Esophagus squamous epithelium (tissue), 5 donors: ENCODE results near the gene SNTN. TPM values are rescaled to one million over a fixed set of nuclear protein-coding genes. Genes with fewer than 3 reads are reported as not detected.
A peak's percentile ranks its signal among the peaks of the same experiment; 100 is the strongest.

ENCODE experiments used
- DNase-seq: peaks from one replicate; lab custom pipeline; 2025; lab: John Stamatoyannopoulos, UW
- H3K27ac ChIP-seq, 4 donors: fragments of 200-600 bp; sonication (generic); one replicate each; pipeline ENCODE4 v1.5.1; 2016 to 2019; ENCODE audit warnings: mild to moderate bottlenecking in 1 of 4
- H3K27me3 ChIP-seq, 4 donors: fragments of 200-600 bp; sonication (generic); 1 replicate in 3 of 4; 2 replicates in 1 of 4; pipeline versions ENCODE4 v1.5.1 to v1.6.0; 2017 to 2021; ENCODE audit warnings: antibody characterized with exemption in 1 of 4
- H3K36me3 ChIP-seq, 3 donors: fragments of 200-600 bp; sonication (generic); one replicate each; pipeline ENCODE4 v1.5.1; 2016 to 2019
- H3K4me1 ChIP-seq, 3 donors: fragments of 200-600 bp; sonication (generic); one replicate each; pipeline ENCODE4 v1.5.1; 2017 to 2019
- H3K4me3 ChIP-seq, 4 donors: fragments of 200-600 bp; sonication (generic); 1 replicate in 3 of 4; 2 replicates in 1 of 4; pipeline ENCODE4 v1.5.1; 2016 to 2019; ENCODE audit warnings: mild to moderate bottlenecking in 2 of 4, moderate library complexity in 1 of 4
- H3K9me3 ChIP-seq, 3 donors: fragments of 200-600 bp; sonication (generic); one replicate each; pipeline ENCODE4 v1.5.1; 2016 to 2019
- POLR2A ChIP-seq, 4 donors: fragments of 450-650 bp; IDR thresholded peaks; one replicate each; pipeline ENCODE4 v1.6.1; 2017; ENCODE audit warnings: antibody characterized with exemption in 4 of 4, mild to moderate bottlenecking in 4 of 4, moderate library complexity in 3 of 4
- WGBS, 2 donors: methylation state at CpG; one replicate each; pipeline ENCODE4 v1.1.5; 2018; 5-methylcytosine and 5-hydroxymethylcytosine counted together
- intact Hi-C: fragments of 100-400 bp; cut with DNase I; formaldehyde crosslinking; loops from one replicate; pipeline ENCODE4 v1.15.0; 2022
- total RNA-seq, 4 donors: library from RNA; depleted of rRNA; stranded (reverse); fragments of >200 nt; gene quantifications; one replicate each; pipeline ENCODE4 v1.1.0, GENCODE V29; 2016
- TF ChIP-seq, protein P1 (sequence below), 6 experiments: fragments of 450-650 bp in 4 of 6; fragments of 200-600 bp in 2 of 6; sonication (generic) in 2 of 6; IDR thresholded peaks; one replicate each; pipeline ENCODE4 v1.5.1; 2016 to 2019; ENCODE audit warnings: antibody characterized with exemption in 6 of 6, mild to moderate bottlenecking in 4 of 6, moderate library complexity in 4 of 6
- donor health status: DM: yes; HTN: yes; CAD: no.

The SNTN gene
- total RNA-seq, 4 donors from 2014 or later = not detected

DNA sequence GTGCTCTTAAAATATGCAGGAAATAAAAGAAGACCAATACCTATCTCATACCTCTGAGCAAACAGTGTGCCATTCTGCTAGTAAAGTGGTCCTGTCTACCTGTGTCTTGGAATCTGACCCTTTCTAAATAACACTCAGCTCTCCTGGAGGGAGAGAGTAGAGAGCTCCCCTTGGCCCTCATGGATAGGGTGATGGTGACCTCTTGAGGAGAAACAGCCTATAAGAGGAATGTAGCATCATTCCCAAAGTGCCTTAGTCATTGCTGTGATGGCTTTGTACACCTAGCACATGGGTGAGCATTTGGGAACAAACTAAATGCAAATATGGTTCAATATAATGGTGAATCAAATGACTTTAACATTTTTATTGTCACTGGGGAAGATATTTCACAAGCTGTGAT is 10.0 kb downstream of the SNTN start:
- Histone ChIP-seq H3K4me3 (no peak overlapping the region), H3K27ac (no peak overlapping the region), H3K9me3 (no peaks in the 10 kb centered on the region), H3K27me3 (no peaks in the 10 kb centered on the region), H3K4me1 (no peaks in the 10 kb centered on the region), H3K36me3 (no peaks in the 10 kb centered on the region)
- intact Hi-C loops = no loop called here
- TF ChIP-seq, protein P1, sequence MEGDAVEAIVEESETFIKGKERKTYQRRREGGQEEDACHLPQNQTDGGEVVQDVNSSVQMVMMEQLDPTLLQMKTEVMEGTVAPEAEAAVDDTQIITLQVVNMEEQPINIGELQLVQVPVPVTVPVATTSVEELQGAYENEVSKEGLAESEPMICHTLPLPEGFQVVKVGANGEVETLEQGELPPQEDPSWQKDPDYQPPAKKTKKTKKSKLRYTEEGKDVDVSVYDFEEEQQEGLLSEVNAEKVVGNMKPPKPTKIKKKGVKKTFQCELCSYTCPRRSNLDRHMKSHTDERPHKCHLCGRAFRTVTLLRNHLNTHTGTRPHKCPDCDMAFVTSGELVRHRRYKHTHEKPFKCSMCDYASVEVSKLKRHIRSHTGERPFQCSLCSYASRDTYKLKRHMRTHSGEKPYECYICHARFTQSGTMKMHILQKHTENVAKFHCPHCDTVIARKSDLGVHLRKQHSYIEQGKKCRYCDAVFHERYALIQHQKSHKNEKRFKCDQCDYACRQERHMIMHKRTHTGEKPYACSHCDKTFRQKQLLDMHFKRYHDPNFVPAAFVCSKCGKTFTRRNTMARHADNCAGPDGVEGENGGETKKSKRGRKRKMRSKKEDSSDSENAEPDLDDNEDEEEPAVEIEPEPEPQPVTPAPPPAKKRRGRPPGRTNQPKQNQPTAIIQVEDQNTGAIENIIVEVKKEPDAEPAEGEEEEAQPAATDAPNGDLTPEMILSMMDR (IDR thresholded peaks at IDR 0.05) = peak in 1 of 6 experiments; percentile 30
- TF ChIP-seq POLR2A (IDR thresholded peaks at IDR 0.05) = no peak
- DNase-seq = no peak

DNA sequence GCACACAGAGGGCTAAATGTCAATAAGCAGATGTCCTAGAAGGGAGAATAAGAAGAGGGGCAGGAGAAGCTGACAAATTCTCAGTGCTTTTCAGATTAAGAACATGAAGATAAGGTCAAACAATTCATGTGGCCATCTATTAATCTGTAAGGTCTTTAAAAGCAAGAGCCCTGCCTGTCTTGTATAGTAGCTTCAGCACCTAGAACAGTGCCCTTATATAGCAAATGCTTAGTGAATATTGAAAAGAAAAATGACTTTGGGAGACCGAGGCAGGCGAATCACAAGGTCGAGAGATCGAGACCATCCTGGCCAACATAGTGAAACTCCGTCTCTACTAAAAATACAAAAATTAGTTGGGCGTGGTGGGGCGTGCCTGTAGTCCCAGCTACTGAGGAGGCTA is 18.1 kb downstream of the SNTN start:
- H3K36me3 ChIP-seq = no peaks in the 10 kb centered on the region
- no peak overlapping the region for H3K27ac ChIP-seq
- TF ChIP-seq, protein P1 (IDR thresholded peaks at IDR 0.05) = no peak
- TF ChIP-seq POLR2A (IDR thresholded peaks at IDR 0.05) = no peak
- intact Hi-C loops = no loop called here
- no peaks in the 10 kb centered on the region for H3K27me3 ChIP-seq
- H3K9me3 ChIP-seq = no peaks in the 10 kb centered on the region
- DNase-seq = no peak
- 87 to 94% methylated on average over 7 of the region's 7 CpGs for WGBS, 2 donors
- H3K4me3 ChIP-seq = no peak overlapping the region
- H3K4me1 ChIP-seq = peaks cover 0 to 21% (median 3%) of the 10 kb centered on the region in 3 donors

DNA sequence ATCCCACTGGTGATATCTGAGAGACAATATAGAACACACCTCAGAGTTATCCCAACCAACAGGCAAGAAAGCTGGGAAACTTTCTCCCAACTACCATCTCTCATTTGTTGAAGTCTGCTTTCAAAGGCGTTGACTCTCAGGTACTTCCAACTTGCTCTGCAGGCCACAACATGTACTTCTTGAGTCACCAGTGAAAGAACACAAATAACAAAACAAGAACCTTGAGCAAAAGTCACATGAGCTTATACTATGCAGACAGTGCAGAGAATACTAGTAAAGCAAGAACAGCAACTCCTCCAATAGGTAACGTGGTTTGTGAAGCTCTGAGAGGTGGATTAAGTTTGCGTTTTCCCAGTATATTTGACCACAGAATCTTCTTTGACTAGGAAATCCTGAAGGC is 20.6 kb downstream of the SNTN start:
- Histone ChIP-seq H3K27me3 (no peaks in the 10 kb centered on the region), H3K27ac (peak overlapping the region in 3 of 4 donors; percentile 4 to 65 (median 43)), H3K36me3 (no peaks in the 10 kb centered on the region), H3K4me3 (no peak overlapping the region), H3K4me1 (peaks cover 0 to 21% (median 3%) of the 10 kb centered on the region in 3 donors), H3K9me3 (no peaks in the 10 kb centered on the region)
- no peak for DNase-seq
- intact Hi-C loops = no loop called here
- TF ChIP-seq, protein P1 (IDR thresholded peaks at IDR 0.05) = no peak
- no peak for TF ChIP-seq POLR2A (IDR thresholded peaks at IDR 0.05)
- WGBS, 2 donors = 40 to 57% methylated on average over 3 of the region's 3 CpGs

DNA sequence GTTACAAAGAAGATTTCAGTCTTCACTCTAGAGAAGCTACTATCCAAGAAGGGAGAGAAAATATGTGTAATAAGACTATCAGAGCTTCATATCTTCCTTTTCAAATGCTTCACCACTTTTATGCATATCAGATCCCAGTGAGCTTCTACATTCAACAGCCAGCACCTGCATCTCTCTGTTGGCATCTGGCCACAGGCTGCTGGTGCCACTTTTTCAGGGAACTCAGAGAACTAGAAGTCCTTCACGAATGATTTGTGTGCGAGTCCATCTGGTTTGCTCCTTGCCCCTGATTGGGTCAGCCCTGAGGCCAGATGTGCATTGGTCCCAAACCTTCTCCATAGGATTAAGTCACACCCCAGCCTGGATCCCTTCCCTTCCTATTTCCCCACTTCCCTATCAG is 22.1 kb downstream of the SNTN start:
- TF ChIP-seq, protein P1 (IDR thresholded peaks at IDR 0.05) = no peak
- TF ChIP-seq POLR2A (IDR thresholded peaks at IDR 0.05) = no peak
- no peak for DNase-seq
- no peaks in the 10 kb centered on the region for H3K9me3 ChIP-seq
- no peaks in the 10 kb centered on the region for H3K27me3 ChIP-seq
- intact Hi-C loops = no loop called here
- peaks cover 0 to 21% (median 3%) of the 10 kb centered on the region in 3 donors for H3K4me1 ChIP-seq
- H3K4me3 ChIP-seq = no peak overlapping the region
- no peaks in the 10 kb centered on the region for H3K36me3 ChIP-seq
- H3K27ac ChIP-seq = no peak overlapping the region
- WGBS, 2 donors = 57 to 85% methylated on average over 2 of the region's 2 CpGs

DNA sequence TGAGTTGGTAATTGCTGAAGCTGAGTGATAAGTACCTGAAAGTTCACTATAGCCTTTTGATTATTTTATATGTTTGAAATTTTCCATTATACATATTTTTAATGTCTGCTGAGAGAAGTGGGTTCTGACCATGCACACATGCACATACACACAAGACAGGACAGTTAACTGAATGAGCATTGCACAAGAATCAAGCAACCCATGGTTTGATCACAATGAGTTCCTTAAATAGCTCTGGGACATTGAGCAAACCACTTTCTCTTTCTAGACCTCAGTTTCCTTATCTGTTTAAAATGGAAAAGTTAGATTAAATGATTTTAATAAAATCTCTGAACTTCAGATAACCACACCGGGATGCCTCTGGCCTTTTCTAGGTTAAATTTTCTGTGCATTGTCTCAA is 26.7 kb downstream of the SNTN start:
- no peak for TF ChIP-seq POLR2A (IDR thresholded peaks at IDR 0.05)
- TF ChIP-seq, protein P1 (IDR thresholded peaks at IDR 0.05) = no peak
- intact Hi-C loops = no loop called here
- WGBS, 2 donors = 76 to 85% methylated on average over 1 of the region's 1 CpG
- Histone ChIP-seq H3K27ac (no peak overlapping the region), H3K4me1 (peaks cover 0 to 5% (median 0%) of the 10 kb centered on the region in 3 donors), H3K4me3 (no peak overlapping the region), H3K36me3 (no peaks in the 10 kb centered on the region), H3K27me3 (no peaks in the 10 kb centered on the region), H3K9me3 (no peaks in the 10 kb centered on the region)
- no peak for DNase-seq
